ENCODE data around the gene SAMD14. TPM values are rescaled to one million over a fixed set of nuclear protein-coding genes. Genes with fewer than 3 reads are reported as not detected.

SAMD14 gene
- total and polyA plus RNA-seq, 4 donors = 3.3 to 6.2 (median 4.2) TPM

GRCh38 chr17:50075446-50076032, 54.4 kb downstream of the SAMD14 start:
- H3K9me3 ChIP-seq (ENCODE audit: control insufficient read depth in 4 of 4, insufficient read depth in 3 of 4, low read length in 3 of 4) = peaks cover 0 to 11% (median 0%) of the 10 kb centered on the region in 4 donors
- peaks cover 0 to 87% (median 12%) of the 10 kb centered on the region in 4 donors for H3K36me3 ChIP-seq (ENCODE audit: control insufficient read depth in 4 of 4, insufficient read depth in 4 of 4, low read length in 4 of 4)
- no peak overlapping the region for H3K4me3 ChIP-seq
- no peaks in the 10 kb centered on the region for H3K27me3 ChIP-seq (ENCODE audit: control insufficient read depth in 3 of 3, insufficient read depth in 3 of 3, low read length in 2 of 3)
- DNase-seq (peak in 1 of 3 donors; percentile 10), ATAC-seq (ENCODE audit: insufficient read depth, low FRiP score) (no peak)
- no peak overlapping the region for H3K9ac ChIP-seq (ENCODE audit: insufficient read depth in 1 of 2, low read length in 2 of 2)
- WGBS, 2 donors = 95 to 97% methylated on average over 16 of the region's 16 CpGs
- TF ChIP-seq CTCF (IDR thresholded peaks at IDR 0.05; ENCODE audit: control extremely low read depth, extremely low read depth) = no peak
- no peak overlapping the region for H3K27ac ChIP-seq (ENCODE audit: low read depth in 1 of 2, low read length in 1 of 2)
- H3K4me1 ChIP-seq (ENCODE audit: control insufficient read depth in 5 of 5, insufficient read depth in 5 of 5, low read length in 5 of 5) = no peaks in the 10 kb centered on the region

GRCh38 chr17:50074227-50074626, 55.7 kb downstream of the SAMD14 start:
- no peaks in the 10 kb centered on the region for H3K4me1 ChIP-seq (ENCODE audit: control insufficient read depth in 5 of 5, insufficient read depth in 5 of 5, low read length in 5 of 5)

GRCh38 chr17:50072925-50073324, 57.0 kb downstream of the SAMD14 start:
- no peak overlapping the region for H3K27ac ChIP-seq (ENCODE audit: low read depth in 1 of 2, low read length in 1 of 2)
- H3K9me3 ChIP-seq (ENCODE audit: control insufficient read depth in 4 of 4, insufficient read depth in 3 of 4, low read length in 3 of 4) = peaks cover 0 to 11% (median 0%) of the 10 kb centered on the region in 4 donors
- ATAC-seq (ENCODE audit: insufficient read depth, low FRiP score) (no peak), DNase-seq (no peak)
- TF ChIP-seq CTCF (IDR thresholded peaks at IDR 0.05; ENCODE audit: control extremely low read depth, extremely low read depth) = no peak
- no peaks in the 10 kb centered on the region for H3K4me1 ChIP-seq (ENCODE audit: control insufficient read depth in 5 of 5, insufficient read depth in 5 of 5, low read length in 5 of 5)
- no peak overlapping the region for H3K9ac ChIP-seq (ENCODE audit: insufficient read depth in 1 of 2, low read length in 2 of 2)
- no peak overlapping the region for H3K4me3 ChIP-seq
- WGBS, 2 donors = 89% methylated on average over 1 of the region's 1 CpG
- H3K27me3 ChIP-seq (ENCODE audit: control insufficient read depth in 3 of 3, insufficient read depth in 3 of 3, low read length in 2 of 3) = no peaks in the 10 kb centered on the region
- H3K36me3 ChIP-seq (ENCODE audit: control insufficient read depth in 4 of 4, insufficient read depth in 4 of 4, low read length in 4 of 4) = peaks cover 0 to 74% (median 11%) of the 10 kb centered on the region in 4 donors

More at GRCh38 chr17:50074227-50074626, 55.7 kb downstream of the SAMD14 start:
- ATAC-seq (ENCODE audit: insufficient read depth, low FRiP score) = no peak
- no peak for DNase-seq
- Histone ChIP-seq H3K27me3 (ENCODE audit: control insufficient read depth in 3 of 3, insufficient read depth in 3 of 3, low read length in 2 of 3) (no peaks in the 10 kb centered on the region), H3K27ac (ENCODE audit: low read depth in 1 of 2, low read length in 1 of 2) (no peak overlapping the region), H3K9ac (ENCODE audit: insufficient read depth in 1 of 2, low read length in 2 of 2) (no peak overlapping the region), H3K4me3 (no peak overlapping the region), H3K36me3 (ENCODE audit: control insufficient read depth in 4 of 4, insufficient read depth in 4 of 4, low read length in 4 of 4) (peaks cover 0 to 81% (median 13%) of the 10 kb centered on the region in 4 donors), H3K9me3 (ENCODE audit: control insufficient read depth in 4 of 4, insufficient read depth in 3 of 4, low read length in 3 of 4) (peaks cover 0 to 11% (median 0%) of the 10 kb centered on the region in 4 donors)
- TF ChIP-seq CTCF (IDR thresholded peaks at IDR 0.05; ENCODE audit: control extremely low read depth, extremely low read depth) = no peak
- 95% methylated on average over 6 of the region's 6 CpGs for WGBS, 2 donors

GRCh38 chr17:50072130-50072529, 57.8 kb downstream of the SAMD14 start:
- TF ChIP-seq CTCF (IDR thresholded peaks at IDR 0.05; ENCODE audit: control extremely low read depth, extremely low read depth) = no peak
- Histone ChIP-seq H3K4me3 (no peak overlapping the region), H3K27ac (ENCODE audit: low read depth in 1 of 2, low read length in 1 of 2) (no peak overlapping the region), H3K27me3 (ENCODE audit: control insufficient read depth in 3 of 3, insufficient read depth in 3 of 3, low read length in 2 of 3) (no peaks in the 10 kb centered on the region), H3K9ac (ENCODE audit: insufficient read depth in 1 of 2, low read length in 2 of 2) (no peak overlapping the region), H3K4me1 (ENCODE audit: control insufficient read depth in 5 of 5, insufficient read depth in 5 of 5, low read length in 5 of 5) (no peaks in the 10 kb centered on the region), H3K36me3 (ENCODE audit: control insufficient read depth in 4 of 4, insufficient read depth in 4 of 4, low read length in 4 of 4) (peaks cover 0 to 69% (median 12%) of the 10 kb centered on the region in 4 donors), H3K9me3 (ENCODE audit: control insufficient read depth in 4 of 4, insufficient read depth in 3 of 4, low read length in 3 of 4) (peaks cover 0 to 11% (median 0%) of the 10 kb centered on the region in 4 donors)
- ATAC-seq (ENCODE audit: insufficient read depth, low FRiP score) (no peak), DNase-seq (no peak)
- 84 to 87% methylated on average over 3 of the region's 3 CpGs for WGBS, 2 donors

All from lung (tissue), 12 donors.